CD4-positive, alpha-beta T cell treated with Interleukin-4 for 1 hour (primary cell): ENCODE measurements around the gene MICALL2.

Experiments used
- DNase-seq, 2 donors: peaks; one replicate each; pipeline ENCODE4 v3.0.0-alpha.2; 2020 to 2022

Gene MICALL2

DNA sequence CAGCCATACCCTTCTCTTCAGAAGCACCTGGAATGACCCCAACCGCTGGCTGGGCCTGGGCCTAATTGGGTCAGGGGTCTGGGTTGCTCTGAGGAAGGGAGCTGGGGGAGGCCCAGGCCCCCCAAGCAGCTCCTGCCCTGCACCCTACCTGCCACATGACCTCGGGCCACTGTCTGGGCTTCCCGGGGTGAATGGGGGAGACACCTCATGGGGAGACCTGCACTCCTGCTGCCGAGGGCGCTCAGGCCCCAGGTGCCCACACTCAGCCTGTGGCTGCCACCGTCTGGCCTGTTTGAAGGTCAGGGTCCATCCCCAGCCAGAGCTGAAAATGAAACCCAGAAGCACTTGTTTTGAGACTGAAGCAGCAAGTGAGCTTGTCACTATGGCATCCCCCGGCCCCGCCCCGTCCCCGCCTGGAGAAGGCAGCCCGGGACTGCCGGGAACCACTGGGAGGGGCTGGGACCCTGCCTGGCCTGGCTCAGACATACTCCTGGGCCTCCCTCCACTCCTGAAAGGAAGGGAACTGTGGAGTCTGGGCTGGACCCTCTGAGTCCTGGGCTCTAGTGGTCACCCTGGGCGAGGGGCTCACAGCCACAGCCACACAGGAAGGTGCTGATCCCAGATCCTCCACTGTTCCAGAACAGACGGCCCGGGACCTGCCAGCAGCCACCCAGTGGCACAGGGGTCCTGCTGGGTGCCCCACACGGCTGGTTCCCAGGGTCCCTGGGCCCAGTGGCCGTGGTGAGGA lies 7.4 kb upstream of the MICALL2 start:
- DNase-seq = no peak

DNA sequence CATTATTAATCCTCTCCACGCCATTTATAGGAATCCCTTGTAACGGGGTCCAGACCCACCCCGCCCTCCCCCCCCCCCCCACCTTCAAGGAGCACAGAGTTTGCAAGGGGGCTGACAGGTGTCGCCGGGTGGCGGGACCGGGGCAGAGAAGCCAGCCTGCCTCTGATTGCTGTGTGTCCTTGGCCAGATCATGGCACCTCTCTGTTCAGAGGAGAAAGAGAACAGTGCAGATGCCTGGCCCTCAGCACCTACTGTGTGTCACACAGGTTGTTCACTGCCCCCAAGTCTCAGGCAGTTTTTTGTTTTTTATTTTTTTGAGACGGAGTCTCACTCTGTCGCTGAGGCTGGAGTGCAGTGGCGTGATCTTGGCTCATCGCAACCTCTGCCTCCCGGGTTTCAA lies 5.4 kb upstream of the MICALL2 start:
- DNase-seq = no peak

- no peak for DNase-seq
These were observed 4.5 kb upstream of the MICALL2 start for GRCh38 chr7:1463676-1464223.

DNA sequence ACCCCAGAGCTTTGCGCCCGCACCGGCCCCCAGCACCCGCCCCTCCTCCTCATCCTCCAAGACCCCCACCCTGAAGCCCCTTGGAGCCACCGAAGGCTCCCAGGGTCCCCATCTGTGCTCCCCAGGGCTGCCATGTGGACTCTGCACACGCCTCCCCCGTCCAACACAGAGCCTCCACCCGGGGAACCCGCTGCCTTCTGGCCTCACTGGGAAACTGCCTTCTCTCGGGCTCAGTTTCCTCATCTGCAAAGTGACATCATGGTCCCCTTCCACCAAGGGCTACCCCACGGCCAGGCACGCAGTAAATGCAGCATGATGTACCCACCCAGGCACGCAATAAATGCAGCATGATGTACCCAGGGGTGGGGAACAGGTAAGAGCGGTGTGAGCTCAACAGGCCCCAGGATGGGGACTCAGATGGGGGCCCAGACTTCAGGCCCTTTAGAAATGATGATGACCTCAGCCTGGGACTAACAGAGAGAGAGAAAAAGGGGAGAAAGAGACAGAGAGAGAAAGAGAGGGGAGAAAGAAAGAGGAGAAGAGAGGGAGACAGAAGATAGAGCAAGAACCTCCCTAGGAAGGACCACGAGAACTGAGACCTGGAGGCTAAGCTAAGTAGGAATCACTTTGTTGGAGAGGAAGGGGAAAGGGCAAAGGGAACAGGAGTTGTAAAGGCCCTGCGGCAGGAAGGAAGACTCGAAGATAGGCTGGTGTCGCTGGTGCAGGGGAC lies 2.5 kb upstream of the MICALL2 start:
- no peak for DNase-seq

DNA sequence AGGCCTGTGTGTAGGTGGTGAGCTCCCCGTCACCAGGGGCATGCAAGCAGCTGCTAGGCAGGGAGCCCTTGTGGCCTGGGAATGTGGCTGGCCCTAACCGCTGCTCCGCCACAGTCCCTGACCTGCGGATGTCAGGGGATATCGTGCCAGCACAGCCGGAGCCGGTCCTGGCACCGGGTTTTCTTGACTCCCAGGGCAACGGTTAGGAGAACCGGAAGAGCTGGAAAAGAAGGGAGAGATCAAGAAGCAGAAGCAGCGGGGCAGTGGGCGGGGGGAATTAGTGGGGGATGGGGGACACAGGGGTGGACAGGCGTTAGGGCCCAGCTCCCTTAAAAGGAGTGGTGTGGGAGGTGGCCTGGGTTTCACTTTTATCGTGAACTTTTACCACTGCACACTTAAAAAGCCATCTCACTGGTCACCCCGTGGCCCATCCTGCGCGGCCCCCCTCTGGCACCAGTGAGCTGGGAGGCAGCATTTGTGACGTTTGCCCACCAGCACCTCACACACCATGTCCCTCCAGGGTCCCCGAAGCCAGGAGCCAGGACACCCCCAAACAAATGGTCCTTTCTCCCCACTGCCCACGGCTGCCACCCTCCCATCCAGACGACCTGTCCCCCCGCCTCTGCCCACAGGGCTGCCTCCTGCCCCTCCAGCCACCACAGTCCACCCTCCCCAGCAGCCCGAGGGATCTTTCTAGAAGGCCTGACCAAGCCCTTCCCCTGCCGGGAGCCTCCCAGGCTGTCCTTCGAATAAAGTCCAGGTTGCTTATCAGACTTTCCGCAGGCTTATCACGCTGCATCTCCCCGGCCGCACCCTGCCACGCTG lies 1.8 kb upstream of the MICALL2 start:
- peak in 1 of 2 donors; percentile 17 for DNase-seq

- DNase-seq = no peak
These were observed 900 bp upstream of the MICALL2 start for GRCh38 chr7:1459920-1460820.

DNA sequence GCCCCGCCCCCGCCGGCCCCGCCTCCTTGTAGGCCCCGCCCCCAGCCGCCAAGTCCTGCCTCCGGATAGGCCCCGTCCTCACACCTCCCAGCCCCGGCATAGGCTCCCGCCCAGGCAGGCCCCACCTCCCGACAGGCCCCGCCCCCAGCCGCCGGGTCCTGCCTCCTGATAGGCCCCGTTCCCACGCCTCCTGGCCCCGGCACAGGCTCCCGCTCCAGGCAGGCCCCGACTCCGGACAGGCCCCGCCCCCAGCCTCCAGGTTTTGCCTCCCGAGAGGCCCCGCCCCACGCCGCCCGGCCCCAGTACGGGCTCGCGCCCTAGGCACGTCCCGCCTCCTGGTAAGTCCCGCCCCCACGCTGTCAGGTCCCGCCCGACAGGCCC lies 232 bp upstream of the MICALL2 start:
- peak; percentile 99 for DNase-seq

DNA sequence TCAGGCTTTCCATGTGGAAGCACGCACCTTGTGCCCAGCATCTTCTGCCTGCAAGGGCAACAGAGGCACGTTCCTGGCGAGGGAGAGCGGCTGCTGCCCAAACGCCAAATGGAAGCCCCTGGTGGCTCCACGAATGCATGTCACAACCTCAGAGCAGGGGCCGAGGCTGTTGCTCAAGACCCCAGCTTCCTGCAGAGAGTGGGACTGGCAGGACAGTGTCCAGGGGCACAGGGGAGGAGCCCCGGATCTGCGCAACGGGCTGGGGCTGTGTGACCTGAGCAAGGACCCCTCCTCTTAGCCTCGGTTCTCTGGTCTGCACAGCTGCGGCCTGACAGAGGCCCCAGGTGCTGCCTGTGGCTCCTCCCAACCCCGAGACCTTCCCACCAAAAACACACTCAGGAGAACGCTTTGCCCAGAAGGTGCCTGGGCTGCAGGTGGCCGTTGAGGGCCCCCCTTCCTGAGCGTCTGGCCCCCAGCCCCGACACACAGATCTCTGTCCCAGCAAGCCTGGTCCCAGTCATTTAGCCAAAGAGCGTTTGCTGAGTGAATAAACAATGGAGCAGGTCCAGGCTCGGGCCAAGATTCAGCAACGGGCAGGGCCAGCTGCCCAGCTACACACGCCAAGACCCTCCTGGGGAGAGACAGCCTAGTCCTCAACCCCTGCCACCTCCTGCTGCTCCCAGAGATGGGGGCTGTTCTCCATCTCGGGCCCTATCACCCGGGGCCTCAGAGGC lies 1.2 kb downstream of the MICALL2 start:
- no peak for DNase-seq

DNA sequence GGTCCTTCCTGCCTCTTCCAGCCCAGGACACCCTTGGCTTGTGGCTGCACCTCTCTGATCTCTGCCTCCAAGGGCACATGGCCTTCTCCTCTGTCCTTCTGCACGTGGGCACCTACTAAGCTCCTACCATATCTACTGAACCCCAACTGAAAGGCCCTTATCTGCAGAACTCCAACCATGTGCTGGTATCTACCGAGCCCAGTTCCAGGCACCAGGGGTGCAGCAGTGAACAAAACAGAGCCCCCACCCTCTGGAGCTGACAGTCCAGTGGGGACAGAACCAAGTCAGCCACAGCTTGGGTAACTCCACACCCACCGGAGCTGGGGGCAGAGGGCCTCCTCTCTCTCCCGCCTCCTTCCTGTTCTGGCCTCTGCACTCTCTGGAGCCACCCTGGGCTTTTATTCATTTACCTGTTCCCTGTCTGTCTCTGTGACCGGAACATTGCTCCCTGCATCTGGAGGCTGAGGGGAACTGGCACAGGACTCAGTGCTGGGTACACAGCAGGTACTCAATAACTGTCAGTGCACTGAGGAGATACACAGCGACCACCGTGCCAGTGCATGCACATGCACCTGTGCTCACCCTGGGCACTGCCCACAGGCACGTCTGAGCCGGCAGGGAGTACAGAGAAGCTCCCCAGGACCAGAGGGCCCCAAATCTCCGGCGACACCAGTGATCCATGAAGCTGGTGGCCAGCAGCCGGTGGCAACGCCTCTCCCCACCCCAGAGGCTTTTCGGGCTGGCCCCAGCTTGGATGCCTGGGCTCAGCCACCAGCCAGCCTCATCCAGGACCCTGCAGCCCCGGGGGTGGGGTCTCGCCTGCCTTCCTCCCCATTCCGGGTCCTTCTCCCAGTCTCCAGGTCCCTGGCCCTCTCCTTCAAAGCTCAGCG lies 2.0 kb downstream of the MICALL2 start:
- DNase-seq = no peak

DNA sequence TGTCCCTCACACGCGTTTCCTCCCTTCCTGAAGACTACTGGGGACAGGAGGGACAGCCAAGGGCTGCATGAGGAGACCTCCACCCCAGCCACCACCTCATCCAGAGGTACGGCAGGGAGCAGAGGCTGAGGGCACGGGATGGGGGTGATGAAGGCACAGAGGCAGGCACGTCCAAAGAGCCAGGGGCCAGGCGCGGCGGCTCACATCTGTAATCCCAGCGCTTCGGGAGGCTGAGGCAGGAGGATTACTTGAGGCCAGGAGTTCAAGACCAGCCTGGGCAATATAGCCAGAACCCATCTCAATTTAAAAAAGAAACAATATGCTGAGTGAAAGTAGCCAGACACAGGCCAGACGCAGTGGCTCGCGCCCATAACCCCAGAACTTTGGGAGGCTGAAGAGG lies 3.3 kb downstream of the MICALL2 start:
- DNase-seq = no peak

DNA sequence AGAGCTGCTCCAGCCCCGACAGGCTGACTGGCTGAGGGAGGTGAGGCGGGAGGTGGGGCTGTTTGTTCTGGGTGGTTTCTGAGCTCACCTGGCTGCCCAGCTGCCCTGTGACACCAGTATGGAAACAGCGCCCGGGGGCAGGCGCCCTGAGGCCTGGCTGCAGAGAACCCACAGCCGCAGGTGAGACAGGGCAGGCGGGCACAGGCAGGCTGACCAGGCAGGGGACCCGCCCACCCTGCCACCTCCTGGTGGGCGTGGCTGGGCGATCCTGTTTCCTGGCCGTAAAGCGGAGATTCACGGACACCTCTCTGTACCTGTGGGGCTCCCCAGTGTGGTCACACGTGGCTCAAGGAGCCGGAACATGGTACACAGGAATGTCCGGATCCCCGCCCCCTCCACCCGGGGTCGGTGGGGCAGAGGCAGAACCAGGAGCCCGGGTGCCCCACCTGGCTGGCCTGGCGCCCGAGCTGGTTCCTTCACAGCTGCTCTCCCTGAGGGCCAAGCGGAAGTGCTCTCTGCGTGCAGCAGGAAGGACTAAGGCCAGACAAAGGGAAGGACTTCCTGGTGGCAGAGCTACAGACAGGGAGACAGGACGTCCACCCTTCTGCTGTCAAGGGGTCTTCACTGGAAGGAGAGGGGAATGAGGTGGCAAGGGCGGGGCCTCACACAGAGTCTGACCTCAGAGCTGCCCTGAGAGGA lies 3.9 kb downstream of the MICALL2 start:
- DNase-seq = no peak

DNA sequence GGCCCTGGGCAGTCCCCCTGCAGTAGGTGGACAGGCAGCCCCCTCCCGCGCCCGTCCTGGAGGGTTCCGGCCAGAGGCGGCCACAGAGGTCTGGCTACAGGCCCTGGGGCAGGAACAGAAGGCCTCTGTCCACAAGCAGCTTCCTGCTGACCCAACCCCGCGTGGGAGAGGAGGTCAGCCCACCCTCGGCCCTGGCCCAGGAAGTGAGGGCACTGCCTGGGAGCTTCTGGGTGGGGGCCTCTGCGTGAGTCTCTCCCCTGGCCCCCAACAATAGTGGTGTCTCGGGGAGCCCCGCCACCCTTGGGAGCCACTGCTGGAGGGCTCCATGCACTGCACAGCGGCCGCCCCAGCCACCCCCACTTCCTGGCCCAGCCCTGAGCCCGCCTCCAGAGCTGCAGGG lies 4.7 kb downstream of the MICALL2 start:
- DNase-seq = no peak

DNA sequence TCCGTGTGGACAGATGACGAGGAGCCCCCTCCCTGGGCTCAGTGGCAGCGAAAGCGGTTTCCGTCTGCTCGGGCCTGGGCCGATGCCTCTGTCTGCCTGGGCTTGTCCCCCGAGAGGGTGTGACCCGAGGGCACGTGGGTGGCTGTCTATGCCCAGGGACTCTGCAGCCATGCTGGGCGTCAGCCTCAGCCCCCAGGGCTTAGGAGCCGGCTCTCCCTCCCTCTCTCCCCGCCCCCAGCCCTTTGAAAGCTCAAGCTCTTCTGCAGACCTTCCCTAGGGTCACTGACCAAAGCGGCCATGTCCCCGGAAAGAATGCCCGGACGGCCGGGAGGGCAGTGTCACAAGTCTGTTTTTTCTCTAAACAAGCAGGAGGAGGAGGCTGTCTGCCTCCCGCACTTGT lies 7.1 kb downstream of the MICALL2 start:
- no peak for DNase-seq

GRCh38 chr7:1450987-1451386 lies 8.3 kb downstream of the MICALL2 start:
- no peak for DNase-seq

DNA sequence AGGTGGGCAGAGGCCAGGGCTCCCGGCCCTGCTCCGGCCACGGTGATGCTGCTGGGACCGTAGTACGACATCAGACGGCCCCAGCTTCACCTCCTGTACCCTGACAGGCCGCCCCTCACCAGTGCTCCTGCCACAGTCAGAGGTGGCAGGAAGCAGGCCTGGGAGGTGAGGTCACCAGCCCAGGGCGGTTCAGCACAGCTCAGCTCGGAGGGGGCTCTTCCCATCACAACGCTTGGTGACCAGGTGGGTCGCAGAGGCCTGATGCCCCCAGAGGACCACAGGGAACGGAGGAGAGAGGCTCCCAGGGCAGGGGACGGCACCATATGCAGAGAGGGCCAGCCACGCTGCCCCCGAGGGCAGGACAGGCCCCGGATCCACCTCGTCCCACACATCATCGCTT lies 8.8 kb downstream of the MICALL2 start:
- no peak for DNase-seq

DNA sequence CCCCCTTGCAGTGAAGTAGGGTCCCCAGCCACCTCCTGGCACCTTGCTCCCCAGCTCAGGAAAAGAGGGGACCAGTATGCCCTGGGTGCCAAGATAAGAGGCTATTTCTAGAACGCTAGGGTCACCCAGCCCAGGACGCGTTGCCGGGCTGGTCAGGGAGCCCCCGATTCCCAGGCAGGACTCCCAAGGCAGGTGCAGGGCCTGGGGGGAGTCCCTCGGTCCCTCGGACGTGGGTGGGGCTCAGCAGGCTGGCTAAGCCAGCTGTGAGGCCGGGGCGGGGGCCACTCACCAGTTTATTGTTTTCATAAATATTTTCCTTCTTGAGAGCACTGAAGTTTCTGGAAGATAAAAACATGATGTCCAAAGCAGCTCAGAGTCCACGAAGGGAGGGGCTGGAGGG lies 9.3 kb downstream of the MICALL2 start:
- DNase-seq = no peak

- no peak for DNase-seq
These were observed 9.8 kb downstream of the MICALL2 start for GRCh38 chr7:1449501-1449900.

DNA sequence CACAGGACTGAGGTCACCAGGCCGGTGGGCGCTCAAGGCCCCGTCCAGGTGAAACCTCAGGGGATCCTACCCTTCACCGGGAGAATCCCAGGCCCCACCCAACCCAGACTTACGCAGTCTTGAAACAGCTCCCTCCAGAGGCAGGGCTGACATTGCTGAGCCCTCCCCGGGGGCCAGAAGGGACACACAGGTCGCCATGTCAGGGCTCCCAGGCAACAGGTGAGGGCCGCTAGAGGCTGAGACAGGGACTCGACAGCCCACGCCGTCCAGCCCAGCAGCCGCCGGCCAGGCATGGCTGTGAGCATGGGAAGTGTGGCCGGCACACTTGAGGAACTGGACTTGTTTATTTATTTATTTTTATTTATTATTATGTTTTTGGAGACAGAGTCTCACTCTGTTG lies 10.3 kb downstream of the MICALL2 start:
- no peak for DNase-seq

DNA sequence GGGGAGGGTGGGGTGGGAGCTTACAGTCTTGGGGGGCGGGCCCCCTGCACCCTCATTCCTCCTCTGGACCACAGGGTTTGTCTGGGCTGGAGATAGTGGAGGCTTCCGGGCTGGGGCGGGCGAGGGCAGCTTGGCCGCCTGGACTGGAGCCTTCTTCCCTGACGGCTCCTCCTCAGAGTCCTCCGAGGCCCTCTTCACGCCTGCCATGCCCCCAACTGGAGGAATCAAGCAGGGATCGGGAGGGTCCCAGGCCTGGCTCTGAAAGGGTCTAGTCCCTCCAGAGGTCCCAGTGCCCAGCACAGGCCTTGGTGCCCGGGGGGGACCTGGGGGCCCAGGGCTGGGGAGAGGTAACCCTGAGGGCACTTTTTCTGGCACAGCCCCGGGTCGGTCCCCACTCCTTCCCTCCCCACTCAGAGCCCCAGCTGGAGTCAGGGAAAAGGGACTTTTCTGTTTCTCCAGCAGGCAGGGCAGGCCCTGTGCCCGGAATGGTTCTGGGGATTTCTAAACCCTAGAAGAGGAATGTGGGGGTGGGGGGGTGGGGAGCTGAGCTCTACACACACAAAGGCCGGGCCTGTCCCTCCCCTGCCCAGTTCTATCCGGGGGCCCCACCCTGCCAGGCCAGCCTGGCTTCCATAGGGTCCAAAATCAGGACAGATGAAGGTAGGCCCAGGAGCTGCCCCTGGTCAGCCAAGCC lies 11.6 kb downstream of the MICALL2 start:
- DNase-seq = no peak
